Mesenchymal stem cell (in vitro differentiated cells and primary cell): ENCODE measurements around the gene NUSAP1.

ENCODE experiments used
- DNase-seq: peaks from one replicate; pipeline ENCODE4 v3.0.0-alpha.2; 2013
- H2AFZ ChIP-seq: one replicate; pipeline ENCODE4 v1.6.1; 2013; ENCODE audit warnings: low read depth, mild to moderate bottlenecking, control low read depth, inconsistent platforms, low read length, moderate library complexity
- H2AK5ac ChIP-seq: 2 replicates; pipeline ENCODE4 v1.6.1; 2013; ENCODE audit warnings: low read length, moderate library complexity, mild to moderate bottlenecking, inconsistent platforms; ENCODE audit not compliant: severe bottlenecking
- H2BK120ac ChIP-seq: one replicate; pipeline ENCODE4 v1.6.1; 2013; ENCODE audit warnings: low read depth, mild to moderate bottlenecking, inconsistent platforms, low read length, moderate library complexity
- H2BK12ac ChIP-seq, 2 experiments: one replicate each; pipeline ENCODE4 v1.6.1; 2013; ENCODE audit warnings: inconsistent platforms in 2 of 2, low read length in 2 of 2, mild to moderate bottlenecking in 2 of 2, moderate library complexity in 2 of 2, control low read depth in 1 of 2
- H2BK15ac ChIP-seq: one replicate; pipeline ENCODE4 v1.6.1; 2013; ENCODE audit warnings: mild to moderate bottlenecking, low read depth, inconsistent platforms; ENCODE audit not compliant: poor library complexity, severe bottlenecking
- H2BK5ac ChIP-seq: 2 replicates; pipeline ENCODE4 v1.6.1; 2013; ENCODE audit warnings: low read depth, mild to moderate bottlenecking, low read length, control low read depth, inconsistent platforms; ENCODE audit not compliant: poor library complexity, severe bottlenecking
- H3K14ac ChIP-seq, 2 experiments: one replicate each; pipeline ENCODE4 v1.6.1; 2013; ENCODE audit warnings: inconsistent platforms in 2 of 2, low read length in 2 of 2, control low read depth in 1 of 2, mild to moderate bottlenecking in 1 of 2, moderate library complexity in 1 of 2
- H3K18ac ChIP-seq, 2 experiments: one replicate each; pipeline ENCODE4 v1.6.1; 2013; ENCODE audit warnings: inconsistent platforms in 2 of 2, low read length in 2 of 2, control low read depth in 1 of 2, low read depth in 1 of 2, mild to moderate bottlenecking in 1 of 2
- H3K23ac ChIP-seq, 2 experiments: one replicate each; pipeline ENCODE4 v1.6.1; 2013; ENCODE audit warnings: inconsistent platforms in 2 of 2, low read length in 2 of 2, mild to moderate bottlenecking in 2 of 2, moderate library complexity in 2 of 2, control low read depth in 1 of 2
- H3K27ac ChIP-seq: 2 replicates; pipeline ENCODE4 v1.5.1; 2013; ENCODE audit warnings: mild to moderate bottlenecking, moderate library complexity, low read length, control low read depth, inconsistent platforms; ENCODE audit not compliant: poor library complexity, severe bottlenecking
- H3K27me3 ChIP-seq, 2 experiments: 2 replicates each; pipeline versions ENCODE4 v1.6.1 to v1.7.0; 2013; ENCODE audit warnings: low read length in 2 of 2, mild to moderate bottlenecking in 2 of 2, moderate library complexity in 2 of 2, control low read depth in 1 of 2, inconsistent platforms in 1 of 2; ENCODE audit not compliant: control insufficient read depth in 1 of 2, insufficient read depth in 1 of 2
- H3K36me3 ChIP-seq, 2 experiments: 2 replicates each; pipeline versions ENCODE4 v1.6.1 to v1.7.0; 2013; ENCODE audit warnings: low read length in 2 of 2, control low read depth in 1 of 2, inconsistent platforms in 1 of 2, low read depth in 1 of 2, mild to moderate bottlenecking in 1 of 2; ENCODE audit not compliant: insufficient read depth in 2 of 2, control insufficient read depth in 1 of 2
- H3K4ac ChIP-seq, 2 experiments: one replicate each; pipeline ENCODE4 v1.6.1; 2013; ENCODE audit warnings: inconsistent platforms in 2 of 2, low read length in 2 of 2, mild to moderate bottlenecking in 2 of 2, moderate library complexity in 2 of 2, control low read depth in 1 of 2, low read depth in 1 of 2
- H3K4me1 ChIP-seq: 2 replicates; pipeline ENCODE4 v1.6.1; 2013; ENCODE audit warnings: low read depth, low read length, control low read depth; ENCODE audit not compliant: control insufficient read depth, insufficient read depth
- H3K4me2 ChIP-seq: 2 replicates; pipeline ENCODE4 v1.6.1; 2013; ENCODE audit warnings: low read length, mild to moderate bottlenecking, inconsistent platforms; ENCODE audit not compliant: poor library complexity, severe bottlenecking
- H3K4me3 ChIP-seq, 2 experiments: 2 replicates each; pipeline versions ENCODE4 v1.5.1 to v1.7.0; 2013; ENCODE audit warnings: low read length in 2 of 2, mild to moderate bottlenecking in 2 of 2, control low read depth in 1 of 2, low read depth in 1 of 2; ENCODE audit not compliant: insufficient read depth in 1 of 2
- H3K79me1 ChIP-seq: replicated peaks from 2 replicates; pipeline ENCODE4 v1.6.1; 2013; ENCODE audit warnings: mild to moderate bottlenecking, control low read depth, low read length, inconsistent platforms; ENCODE audit not compliant: poor library complexity, severe bottlenecking
- H3K9ac ChIP-seq: 2 replicates; pipeline ENCODE4 v1.7.0; 2013; ENCODE audit warnings: mild to moderate bottlenecking, low read length, moderate library complexity
- H3K9me3 ChIP-seq: 2 replicates; pipeline ENCODE4 v1.7.0; 2013; ENCODE audit warnings: mild to moderate bottlenecking, low read length; ENCODE audit not compliant: control insufficient read depth
- H4K8ac ChIP-seq: one replicate; pipeline ENCODE4 v1.6.1; 2013; ENCODE audit warnings: inconsistent platforms, mild to moderate bottlenecking, low read length, moderate library complexity
- H4K91ac ChIP-seq: one replicate; pipeline ENCODE4 v1.6.1; 2013; ENCODE audit warnings: mild to moderate bottlenecking, low read length, inconsistent platforms
- WGBS: methylation state at CpG from one replicate; pipeline ENCODE4 v1.1.7; 2013; ENCODE audit warnings: mixed read lengths; 5-methylcytosine and 5-hydroxymethylcytosine counted together

NUSAP1 gene

DNA sequence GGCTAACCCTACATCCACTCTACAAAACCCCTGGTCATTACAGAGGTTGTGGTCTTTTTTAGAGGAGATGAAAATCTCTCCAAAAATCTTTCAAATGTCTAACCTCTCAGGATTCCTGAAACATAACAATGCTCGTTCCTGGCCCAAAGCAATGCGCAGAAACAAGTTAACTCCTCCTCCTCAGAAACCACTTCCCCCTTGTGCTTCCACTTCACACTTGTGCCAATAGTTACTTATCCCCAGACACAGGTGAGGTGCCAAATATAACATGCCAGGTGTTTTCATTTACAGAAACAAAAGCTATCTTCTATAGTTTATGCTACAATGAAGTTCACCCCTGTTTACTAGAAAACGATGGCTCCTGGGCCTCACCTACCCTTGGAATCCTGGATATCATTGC lies 63.4 kb downstream of the NUSAP1 start:
- no peak overlapping the region for H3K23ac ChIP-seq
- no peak overlapping the region for H3K14ac ChIP-seq
- no peaks in the 10 kb centered on the region for H3K27me3 ChIP-seq
- H2BK5ac ChIP-seq, result no peak overlapping the region
- H2AFZ ChIP-seq, result no peak overlapping the region
- H2BK120ac ChIP-seq, result no peak overlapping the region
- no peak overlapping the region for H3K4ac ChIP-seq
- no peak for DNase-seq
- no peaks in the 10 kb centered on the region for H3K9me3 ChIP-seq
- no peak overlapping the region for H3K9ac ChIP-seq
- no peak overlapping the region for H3K18ac ChIP-seq
- WGBS, result 97% methylated on average over 3 of the region's 3 CpGs
- peaks cover 9 to 40% of the 10 kb centered on the region in 2 experiments for H3K36me3 ChIP-seq
- H2AK5ac ChIP-seq, result no peak overlapping the region
- H3K4me3 ChIP-seq, result no peak overlapping the region
- no peak overlapping the region for H3K4me2 ChIP-seq
- H2BK12ac ChIP-seq, result no peak overlapping the region
- H3K27ac ChIP-seq, result no peak overlapping the region
- no peak overlapping the region for H2BK15ac ChIP-seq
- H4K8ac ChIP-seq, result no peak overlapping the region
- H4K91ac ChIP-seq, result no peak overlapping the region
- no peaks in the 10 kb centered on the region for H3K4me1 ChIP-seq
- H3K79me1 ChIP-seq, result peaks cover 14% of the 10 kb centered on the region

DNA sequence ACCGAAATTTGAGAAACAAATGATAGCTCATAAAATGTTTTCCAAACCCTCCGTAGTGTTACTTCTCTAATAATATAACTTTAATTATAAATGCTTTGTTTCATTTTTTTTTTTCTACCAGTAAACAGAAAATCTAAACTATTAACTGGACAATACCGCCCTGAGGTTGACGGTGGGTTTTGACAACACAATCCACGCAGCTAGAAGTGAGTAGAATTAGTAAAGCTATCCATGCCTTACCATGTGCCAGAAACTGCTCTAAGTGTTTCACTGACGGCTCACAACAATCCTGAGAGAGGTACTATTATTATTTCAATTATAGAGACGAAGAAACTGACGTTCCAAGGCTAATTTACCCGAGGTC lies 69.2 kb downstream of the NUSAP1 start:
- no peak overlapping the region for H2BK15ac ChIP-seq
- H2BK120ac ChIP-seq, result no peak overlapping the region
- H2BK5ac ChIP-seq, result no peak overlapping the region
- no peak overlapping the region for H2BK12ac ChIP-seq
- peaks cover 11% of the 10 kb centered on the region for H3K79me1 ChIP-seq
- no peak for DNase-seq
- peak overlapping the region; percentile 85 to 97 for H3K4me3 ChIP-seq
- peak overlapping the region; percentile 92 for H3K9ac ChIP-seq
- H4K91ac ChIP-seq, result no peak overlapping the region
- peak overlapping the region in 1 of 2 experiments; percentile 98 for H3K4ac ChIP-seq
- H3K9me3 ChIP-seq, result no peaks in the 10 kb centered on the region
- peak overlapping the region; percentile 42 for H3K27ac ChIP-seq
- no peaks in the 10 kb centered on the region for H3K27me3 ChIP-seq
- H3K4me1 ChIP-seq, result peaks cover 5% of the 10 kb centered on the region
- peak overlapping the region; percentile 91 for H2AFZ ChIP-seq
- peaks cover 0 to 1% of the 10 kb centered on the region in 2 experiments for H3K36me3 ChIP-seq
- peak overlapping the region; percentile 97 to 98 for H3K18ac ChIP-seq
- H3K23ac ChIP-seq, result no peak overlapping the region
- WGBS, result 21% methylated on average over 7 of the region's 9 CpGs
- H3K4me2 ChIP-seq, result peak overlapping the region; percentile 43
- H4K8ac ChIP-seq, result peak overlapping the region; percentile 99
- H3K14ac ChIP-seq, result peak overlapping the region in 1 of 2 experiments; percentile 99
- no peak overlapping the region for H2AK5ac ChIP-seq

DNA sequence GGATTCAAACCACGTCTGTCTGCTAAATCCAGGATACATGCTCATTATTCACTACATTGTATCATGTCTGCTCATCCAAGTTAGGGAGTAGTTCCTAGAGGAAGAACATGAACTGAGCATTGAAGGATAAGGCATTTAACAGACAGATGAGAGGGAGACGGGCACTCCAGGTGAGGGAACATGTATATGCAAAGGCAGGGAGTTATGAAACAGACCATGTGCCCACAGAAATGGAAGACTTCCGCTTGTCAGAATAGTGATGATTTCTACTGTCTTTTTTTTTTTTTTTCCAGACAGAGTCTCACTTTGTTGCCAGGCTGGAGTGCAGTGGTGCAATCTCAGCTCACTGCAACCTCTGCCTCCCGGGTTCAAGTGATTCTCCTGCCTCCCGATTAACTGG lies 74.7 kb downstream of the NUSAP1 start:
- Histone ChIP-seq H2BK12ac (no peak overlapping the region), H3K4me1 (peaks cover 2% of the 10 kb centered on the region), H2BK120ac (no peak overlapping the region), H4K91ac (no peak overlapping the region), H3K4me2 (no peak overlapping the region), H3K27ac (no peak overlapping the region), H3K9me3 (no peaks in the 10 kb centered on the region), H2AFZ (no peak overlapping the region), H4K8ac (no peak overlapping the region), H3K4ac (no peak overlapping the region), H2BK5ac (no peak overlapping the region), H3K14ac (no peak overlapping the region), H3K4me3 (no peak overlapping the region), H3K36me3 (no peaks in the 10 kb centered on the region), H2BK15ac (no peak overlapping the region), H3K9ac (no peak overlapping the region), H3K27me3 (no peaks in the 10 kb centered on the region), H3K79me1 (peaks cover 4% of the 10 kb centered on the region), H3K18ac (no peak overlapping the region), H2AK5ac (no peak overlapping the region), H3K23ac (no peak overlapping the region)
- no peak for DNase-seq
- WGBS, result 94% methylated on average over 5 of the region's 5 CpGs

DNA sequence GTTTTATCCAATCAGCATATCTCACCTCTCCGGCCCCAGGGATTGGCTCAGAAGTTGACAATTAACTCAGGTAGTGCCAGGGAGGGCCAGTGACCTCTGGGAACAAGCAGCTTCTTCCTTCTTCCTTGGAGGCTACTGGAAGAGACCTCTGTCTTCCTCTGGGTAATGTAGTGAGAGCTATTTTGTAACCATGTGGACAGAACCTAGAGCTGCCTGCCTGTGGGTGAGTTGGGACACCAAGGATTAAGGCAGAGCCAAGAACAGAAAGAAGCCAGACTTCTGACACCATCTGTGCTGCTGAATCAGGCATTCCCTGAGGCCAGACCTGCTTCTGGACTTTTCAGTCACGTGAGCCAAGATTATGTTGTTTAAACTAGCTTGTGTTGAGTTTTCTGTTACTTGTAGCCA lies 75.6 kb downstream of the NUSAP1 start:
- peak overlapping the region in 1 of 2 experiments; percentile 3 for H2BK12ac ChIP-seq
- no peak overlapping the region for H3K18ac ChIP-seq
- H3K4me2 ChIP-seq, result no peak overlapping the region
- peak overlapping the region; percentile 9 for H3K9ac ChIP-seq
- H2BK15ac ChIP-seq, result no peak overlapping the region
- H3K9me3 ChIP-seq, result no peaks in the 10 kb centered on the region
- no peak overlapping the region for H3K14ac ChIP-seq
- H3K27ac ChIP-seq, result no peak overlapping the region
- WGBS, result 64% methylated on average over 2 of the region's 2 CpGs
- no peak overlapping the region for H2AK5ac ChIP-seq
- H2BK120ac ChIP-seq, result no peak overlapping the region
- no peaks in the 10 kb centered on the region for H3K79me1 ChIP-seq
- no peaks in the 10 kb centered on the region for H3K4me1 ChIP-seq
- H3K4ac ChIP-seq, result peak overlapping the region in 1 of 2 experiments; percentile 87
- H3K4me3 ChIP-seq, result no peak overlapping the region
- no peak overlapping the region for H2BK5ac ChIP-seq
- H4K91ac ChIP-seq, result no peak overlapping the region
- H4K8ac ChIP-seq, result peak overlapping the region; percentile 72
- DNase-seq, result peak; percentile 92
- no peaks in the 10 kb centered on the region for H3K27me3 ChIP-seq
- H3K36me3 ChIP-seq, result no peaks in the 10 kb centered on the region
- H2AFZ ChIP-seq, result no peak overlapping the region
- no peak overlapping the region for H3K23ac ChIP-seq
